ENCODE data around the gene AKR1C4. TPM values are rescaled to one million over a fixed set of nuclear protein-coding genes. Genes with fewer than 3 reads are reported as not detected.

AKR1C4 gene
- total RNA-seq, 1 experiment from 2014 or later, result not detected

DNA sequence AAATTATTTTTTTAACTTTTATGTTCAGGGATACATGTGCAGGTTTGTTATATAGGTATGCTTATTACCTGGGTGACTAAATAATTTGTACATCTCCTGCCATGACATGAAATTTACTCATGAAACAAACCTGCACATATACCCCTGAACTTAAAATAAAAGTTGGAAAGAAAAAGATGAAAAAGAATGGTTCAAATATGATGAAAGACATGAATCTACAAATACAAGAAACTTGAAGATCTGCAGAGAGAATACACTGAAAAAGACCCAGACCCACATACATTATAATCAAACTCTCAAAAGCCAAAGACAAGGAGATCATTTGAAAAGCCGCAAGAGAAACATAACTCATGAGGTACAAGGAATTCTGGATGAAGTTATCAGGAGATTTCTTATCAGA lies 70.2 kb downstream of the AKR1C4 start:
- DNase-seq (ENCODE audit: low spot score), result no peak

DNA sequence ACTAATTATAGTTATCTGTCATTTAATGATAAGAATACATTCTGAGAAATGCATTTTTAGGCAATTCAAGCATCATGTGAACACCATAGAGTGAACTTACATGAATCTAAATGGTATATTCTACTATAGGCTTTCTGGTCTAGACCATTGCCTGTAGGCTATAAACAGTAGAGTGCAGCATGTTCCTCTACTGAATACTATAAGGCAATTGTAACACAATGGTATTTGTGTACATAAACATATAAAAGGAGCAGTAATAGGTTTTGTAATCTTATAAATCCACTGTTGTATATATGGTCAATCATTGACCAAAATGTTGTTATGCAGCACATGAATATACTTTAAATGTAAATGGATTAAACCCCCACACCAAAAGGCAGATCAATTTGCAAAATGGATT lies 71.6 kb downstream of the AKR1C4 start:
- no peak for DNase-seq (ENCODE audit: low spot score)

Other genes starting within 250 kb of the AKR1C4 start
- 13.7 and 16.3 TPM in 2 replicates for gene AKR1C1, start 233.4 kb upstream of the AKR1C4 start, total RNA-seq (2014; rRNA removed; shearing (Covaris generic))
- 15.5 and 15.8 TPM in 2 replicates for gene AKR1C2, start 193.0 kb upstream of the AKR1C4 start, total RNA-seq (2014; rRNA removed; shearing (Covaris generic))
- 87.6 and 95.6 TPM in 2 replicates for gene AKR1C3, start 102.4 kb upstream of the AKR1C4 start, total RNA-seq (2014; rRNA removed; shearing (Covaris generic))
- gene AKR1C8, start 11.7 kb upstream of the AKR1C4 start, total RNA-seq (2014; rRNA removed; shearing (Covaris generic)), result not detected in 2 replicates
- gene UCN3, start 168.1 kb downstream of the AKR1C4 start, total RNA-seq (2014; rRNA removed; shearing (Covaris generic)), result 0.36 and 0.60 TPM in 2 replicates
- gene TUBAL3, start 208.0 kb downstream of the AKR1C4 start, total RNA-seq (2014; rRNA removed; shearing (Covaris generic)), result 0.05 and 0.47 TPM in 2 replicates
- 72.8 and 82.1 TPM in 2 replicates for gene NET1, start 215.7 kb downstream of the AKR1C4 start, total RNA-seq (2014; rRNA removed; shearing (Covaris generic))